ENCODE data around the gene ASB1.

ASB1 gene

GRCh38 chr2:238406221-238406997 is 20.3 kb upstream of the ASB1 start:
- Histone ChIP-seq H3K4me1 (ENCODE audit: insufficient read depth, low read length, severe bottlenecking) (no peaks in the 10 kb centered on the region), H3K9me3 (ENCODE audit: low read length) (no peaks in the 10 kb centered on the region), H3K27me3 (ENCODE audit: insufficient read depth, low read length) (no peaks in the 10 kb centered on the region), H3K79me2 (ENCODE audit: insufficient read depth, low read length) (no peaks in the 10 kb centered on the region), H3K4me2 (ENCODE audit: low read length) (no peak overlapping the region), H3K36me3 (ENCODE audit: insufficient read depth, low read length) (no peaks in the 10 kb centered on the region), H3K9ac (ENCODE audit: low read length) (no peak overlapping the region), H3F3A (ENCODE audit: insufficient read depth, low read length) (no peaks in the 10 kb centered on the region), H3K9me2 (ENCODE audit: low read depth, low read length) (no peaks in the 10 kb centered on the region), H3K4me3 (ENCODE audit: low read depth, low read length, poor library complexity, severe bottlenecking) (no peak overlapping the region), H4K20me1 (ENCODE audit: insufficient read depth, low read length) (no peaks in the 10 kb centered on the region), H2AFZ (ENCODE audit: low read length) (no peak overlapping the region), H3K27ac (ENCODE audit: low read depth, low read length, poor library complexity, severe bottlenecking) (no peak overlapping the region)
- TF ChIP-seq CTCF (IDR thresholded peaks at IDR 0.05; ENCODE audit: low read length) (no peak), EZH2 (IDR thresholded peaks at IDR 0.05; ENCODE audit: borderline replicate concordance, low read length) (no peak)

- H2AFZ ChIP-seq (ENCODE audit: low read length) = no peak overlapping the region
- H3K4me1 ChIP-seq (ENCODE audit: insufficient read depth, low read length, severe bottlenecking) = no peaks in the 10 kb centered on the region
- H4K20me1 ChIP-seq (ENCODE audit: insufficient read depth, low read length) = no peaks in the 10 kb centered on the region
- H3K4me3 ChIP-seq (ENCODE audit: low read depth, low read length, poor library complexity, severe bottlenecking) = no peak overlapping the region
- TF ChIP-seq CTCF (IDR thresholded peaks at IDR 0.05; ENCODE audit: low read length) (no peak), EZH2 (IDR thresholded peaks at IDR 0.05; ENCODE audit: borderline replicate concordance, low read length) (no peak)
- no peaks in the 10 kb centered on the region for H3K27me3 ChIP-seq (ENCODE audit: insufficient read depth, low read length)
- no peaks in the 10 kb centered on the region for H3K9me2 ChIP-seq (ENCODE audit: low read depth, low read length)
- H3K4me2 ChIP-seq (ENCODE audit: low read length) = no peak overlapping the region
- no peaks in the 10 kb centered on the region for H3F3A ChIP-seq (ENCODE audit: insufficient read depth, low read length)
- H3K9me3 ChIP-seq (ENCODE audit: low read length) = no peaks in the 10 kb centered on the region
- H3K79me2 ChIP-seq (ENCODE audit: insufficient read depth, low read length) = no peaks in the 10 kb centered on the region
- H3K36me3 ChIP-seq (ENCODE audit: insufficient read depth, low read length) = no peaks in the 10 kb centered on the region
- H3K27ac ChIP-seq (ENCODE audit: low read depth, low read length, poor library complexity, severe bottlenecking) = no peak overlapping the region
- no peak overlapping the region for H3K9ac ChIP-seq (ENCODE audit: low read length)
These were observed 19.8 kb upstream of the ASB1 start for GRCh38 chr2:238406998-238407285.

GRCh38 chr2:238407566-238407965 is 19.2 kb upstream of the ASB1 start:
- H4K20me1 ChIP-seq (ENCODE audit: insufficient read depth, low read length) = no peaks in the 10 kb centered on the region
- H3K4me1 ChIP-seq (ENCODE audit: insufficient read depth, low read length, severe bottlenecking) = no peaks in the 10 kb centered on the region
- no peak overlapping the region for H3K27ac ChIP-seq (ENCODE audit: low read depth, low read length, poor library complexity, severe bottlenecking)
- H3K9me2 ChIP-seq (ENCODE audit: low read depth, low read length) = no peaks in the 10 kb centered on the region
- no peak overlapping the region for H3K4me3 ChIP-seq (ENCODE audit: low read depth, low read length, poor library complexity, severe bottlenecking)
- H3F3A ChIP-seq (ENCODE audit: insufficient read depth, low read length) = no peaks in the 10 kb centered on the region
- no peak overlapping the region for H3K4me2 ChIP-seq (ENCODE audit: low read length)
- no peak for TF ChIP-seq CTCF (IDR thresholded peaks at IDR 0.05; ENCODE audit: low read length)
- TF ChIP-seq EZH2 (IDR thresholded peaks at IDR 0.05; ENCODE audit: borderline replicate concordance, low read length) = no peak
- H3K79me2 ChIP-seq (ENCODE audit: insufficient read depth, low read length) = no peaks in the 10 kb centered on the region
- no peaks in the 10 kb centered on the region for H3K36me3 ChIP-seq (ENCODE audit: insufficient read depth, low read length)
- H3K9ac ChIP-seq (ENCODE audit: low read length) = no peak overlapping the region
- no peaks in the 10 kb centered on the region for H3K9me3 ChIP-seq (ENCODE audit: low read length)
- no peaks in the 10 kb centered on the region for H3K27me3 ChIP-seq (ENCODE audit: insufficient read depth, low read length)
- no peak overlapping the region for H2AFZ ChIP-seq (ENCODE audit: low read length)

Data from OCI-LY1 (cell line).